IMR-90 (cell line): ENCODE results near the gene RFT1. TPM values are rescaled to one million over a fixed set of nuclear protein-coding genes. Genes with fewer than 3 reads are reported as not detected.

Source experiments
- ATAC-seq: fragments of 200-7000 bp; cut with Tn5 transposase; 2 replicates; pipeline ENCODE4 v1.9.1; 2020; ENCODE audit warnings: low read depth, mild to moderate bottlenecking, moderate library complexity
- BruUV-seq: library from RNA; stranded (reverse); fragments of 400-500 nt; replicated peaks from 2 replicates; lab custom pipeline; 2021; lab: Mats Ljungman, UMichigan
- CTCF ChIA-PET: fragments of 300-600 bp; formaldehyde crosslinking; extraction: SDS; loops from one replicate; lab custom pipeline; 2021; ENCODE audit warnings: antibody characterized with exemption; lab: Yijun Ruan, JAX
- POLR2A ChIA-PET: fragments of 300-600 bp; sonication (Branson Sonifier 250); formaldehyde crosslinking; loops from one replicate; lab custom pipeline; 2022; ENCODE audit warnings: antibody characterized with exemption; ENCODE audit not compliant: unreplicated experiment; lab: Charles Lee
- DNase-seq: peaks from one replicate; pipeline ENCODE4 v3.0.0; 2013
- H2AFZ ChIP-seq: replicated peaks from 2 replicates; pipeline ENCODE3; 2013; ENCODE audit warnings: low read length, mild to moderate bottlenecking; ENCODE audit not compliant: poor library complexity
- H2AK5ac ChIP-seq: 2 replicates; pipeline ENCODE4 v1.6.1; 2013; ENCODE audit warnings: low read depth, low read length, inconsistent platforms
- H2AK9ac ChIP-seq: replicated peaks from 2 replicates; pipeline ENCODE3; 2013; ENCODE audit warnings: mild to moderate bottlenecking, low read depth, low read length, moderate library complexity; ENCODE audit not compliant: poor library complexity
- H2BK120ac ChIP-seq: 2 replicates; pipeline ENCODE4 v1.6.1; 2013; ENCODE audit warnings: low read depth, low read length, inconsistent platforms
- H2BK15ac ChIP-seq: 3 replicates; pipeline ENCODE4 v1.6.1; 2013; ENCODE audit warnings: low read depth, low read length, inconsistent platforms
- H2BK20ac ChIP-seq: 2 replicates; pipeline ENCODE4 v1.6.1; 2013; ENCODE audit warnings: low read depth, mild to moderate bottlenecking, inconsistent platforms, low read length, moderate library complexity
- H2BK5ac ChIP-seq: 2 replicates; pipeline ENCODE4 v1.6.1; 2013; ENCODE audit warnings: mild to moderate bottlenecking, low read depth, low read length, inconsistent platforms; ENCODE audit not compliant: poor library complexity, severe bottlenecking
- H3K14ac ChIP-seq: replicated peaks from 2 replicates; pipeline ENCODE4 v1.6.1; 2013; ENCODE audit warnings: low read depth, low read length, inconsistent platforms
- H3K18ac ChIP-seq: 2 replicates; pipeline ENCODE4 v1.6.1; 2013; ENCODE audit warnings: low read depth, low read length, control low read depth
- H3K23ac ChIP-seq: 2 replicates; pipeline ENCODE4 v1.6.1; 2013; ENCODE audit warnings: low read depth, low read length, inconsistent platforms
- H3K27ac ChIP-seq: 2 replicates; pipeline ENCODE4 v1.5.1; 2013; ENCODE audit warnings: mild to moderate bottlenecking, control low read depth, low read length; ENCODE audit not compliant: insufficient read depth
- H3K27me3 ChIP-seq: 2 replicates; pipeline ENCODE4 v1.6.1; 2013; ENCODE audit warnings: low read length; ENCODE audit not compliant: control insufficient read depth, insufficient read depth
- H3K36me3 ChIP-seq: 2 replicates; pipeline ENCODE4 v1.6.1; 2013; ENCODE audit warnings: low read length, mixed read lengths; ENCODE audit not compliant: control insufficient read depth, insufficient read depth
- H3K4ac ChIP-seq: 2 replicates; pipeline ENCODE4 v1.6.1; 2013; ENCODE audit warnings: low read depth, low read length, inconsistent platforms
- H3K4me1 ChIP-seq: 2 replicates; pipeline ENCODE4 v1.6.1; 2013; ENCODE audit warnings: low read length, mixed read lengths; ENCODE audit not compliant: control insufficient read depth, insufficient read depth
- H3K4me2 ChIP-seq: 2 replicates; pipeline ENCODE4 v1.6.1; 2013; ENCODE audit warnings: low read depth, mild to moderate bottlenecking, control low read depth, low read length, moderate library complexity
- H3K4me3 ChIP-seq: 2 replicates; pipeline ENCODE4 v1.5.1; 2013; ENCODE audit warnings: low read depth, mild to moderate bottlenecking, control low read depth, low read length, moderate library complexity; ENCODE audit not compliant: insufficient read depth
- H3K56ac ChIP-seq: 2 replicates; pipeline ENCODE4 v1.6.1; 2013; ENCODE audit warnings: low read length, inconsistent platforms; ENCODE audit not compliant: insufficient read depth; ENCODE audit errors: extremely low read depth
- H3K79me1 ChIP-seq, 2 experiments: 2 replicates each; pipeline ENCODE4 v1.6.1; 2013; ENCODE audit warnings: low read length in 2 of 2, inconsistent platforms in 1 of 2, low read depth in 1 of 2
- H3K9ac ChIP-seq: 2 replicates; pipeline ENCODE4 v1.6.1; 2013; ENCODE audit warnings: low read depth, low read length, control low read depth
- H3K9me1 ChIP-seq: 2 replicates; pipeline ENCODE4 v1.6.1; 2013; ENCODE audit warnings: low read length, inconsistent platforms; ENCODE audit not compliant: insufficient read depth
- H3K9me3 ChIP-seq: 2 replicates; pipeline ENCODE4 v1.6.1; 2013; ENCODE audit warnings: low read length; ENCODE audit not compliant: control insufficient read depth, insufficient read depth
- H4K20me1 ChIP-seq: 2 replicates; pipeline ENCODE4 v1.6.1; 2013; ENCODE audit warnings: low read length, inconsistent platforms; ENCODE audit not compliant: insufficient read depth
- H4K5ac ChIP-seq: 2 replicates; pipeline ENCODE4 v1.6.1; 2013; ENCODE audit warnings: mild to moderate bottlenecking, low read depth, low read length, control low read depth
- H4K8ac ChIP-seq, 2 experiments: 2 replicates each; pipeline ENCODE4 v1.6.1; 2013; ENCODE audit warnings: low read depth in 2 of 2, low read length in 2 of 2, control low read depth in 1 of 2, inconsistent platforms in 1 of 2
- H4K91ac ChIP-seq: 2 replicates; pipeline ENCODE4 v1.6.1; 2013; ENCODE audit warnings: low read depth, low read length, inconsistent platforms; ENCODE audit not compliant: insufficient read depth
- CHD1 ChIP-seq: IDR thresholded peaks from 2 replicates; pipeline ENCODE4 v1.6.1; 2012; ENCODE audit warnings: low read depth, low read length, improper control_type of control experiment
- CTCF ChIP-seq: conservative IDR thresholded peaks from 2 replicates; pipeline ENCODE4 v1.5.1; 2012; ENCODE audit warnings: mild to moderate bottlenecking, low read depth, low read length, improper control_type of control experiment
- FOS ChIP-seq: fragments of 150-350 bp; IDR thresholded peaks from 2 replicates; pipeline ENCODE4 v1.6.1; 2016; ENCODE audit warnings: low read depth, low read length
- MAZ ChIP-seq: IDR thresholded peaks from 2 replicates; pipeline ENCODE4 v1.6.1; 2012; ENCODE audit warnings: low read depth, mild to moderate bottlenecking, low read length, improper control_type of control experiment, moderate library complexity, borderline replicate concordance
- MXI1 ChIP-seq: IDR thresholded peaks from 2 replicates; pipeline ENCODE4 v1.6.1; 2012; ENCODE audit warnings: low read depth, mild to moderate bottlenecking, low read length, moderate library complexity, borderline replicate concordance
- NFE2L2 ChIP-seq: fragments of 150-350 bp; IDR thresholded peaks from 2 replicates; pipeline ENCODE4 v1.6.1; 2016; ENCODE audit warnings: low read depth, mild to moderate bottlenecking, low read length
- POLR2A ChIP-seq: IDR thresholded peaks from 2 replicates; pipeline ENCODE4 v1.6.1; 2012; ENCODE audit warnings: mild to moderate bottlenecking, low read depth, low read length
- RCOR1 ChIP-seq: IDR thresholded peaks from 2 replicates; pipeline ENCODE4 v1.6.1; 2012; ENCODE audit warnings: mild to moderate bottlenecking, low read length, improper control_type of control experiment; ENCODE audit not compliant: insufficient replicate concordance
- SMC3 ChIP-seq: fragments of 150-350 bp; IDR thresholded peaks from 2 replicates; pipeline ENCODE4 v1.6.1; 2016; ENCODE audit warnings: low read depth, mild to moderate bottlenecking, antibody characterized with exemption, low read length, moderate library complexity
- USF2 ChIP-seq: fragments of 150-350 bp; IDR thresholded peaks from 2 replicates; pipeline ENCODE4 v1.6.1; 2017; ENCODE audit warnings: mild to moderate bottlenecking, antibody characterized with exemption, low read length, low read depth
- WGBS, 2 experiments: methylation state at CpG; one replicate each; pipeline versions ENCODE4 v1.1.5 to v1.1.7; 2013; ENCODE audit warnings: missing lambda C conversion rate in 2 of 2; ENCODE audit not compliant: insufficient read length in 1 of 2; ENCODE audit errors: extremely low coverage in 2 of 2; 5-methylcytosine and 5-hydroxymethylcytosine counted together
- dilution Hi-C: fragments of 300-500 bp; cut with HindIII; formaldehyde crosslinking; loops from one replicate; pipeline ENCODE4 v1.14.3; 2018; ENCODE audit warnings: low sequenced_read_pairs; ENCODE audit not compliant: unreplicated experiment
- in situ Hi-C: fragments of 300-500 bp; cut with MboI; formaldehyde crosslinking; loops from 3 replicates; pipeline ENCODE4 v1.14.3; 2019; ENCODE audit warnings: low sequenced_read_pairs, inconsistent platforms, mixed read lengths
- intact Hi-C: fragments of 100-400 bp; cut with micrococcal nuclease; formaldehyde crosslinking; loops from 2 replicates; pipeline ENCODE4 v1.10.0; 2022
- polyA plus RNA-seq, 3 experiments: library from polyadenylated mRNA; depleted of rRNA; stranded (reverse); fragments of >200 nt; gene quantifications; 2 replicates each; pipeline ENCODE4 v1.2.3, GENCODE V29; 2012; ENCODE audit warnings: low replicate concordance in 1 of 3
- total RNA-seq: library from RNA; depleted of rRNA; stranded (reverse); fragments of >200 nt; gene quantifications from 2 replicates; pipeline ENCODE4 v1.2.3, GENCODE V29; 2012

Gene RFT1
- total and polyA plus RNA-seq, 2 of the 4 experiments (the other 2 are of a cell fraction): 14.5 to 23.5 TPM

- no peak for TF ChIP-seq MXI1
Measured at GRCh38 chr3:53103397-53104296, 26.6 kb downstream of the RFT1 start (continued).

GRCh38 chr3:53102601-53103147 is 27.6 kb downstream of the RFT1 start:
- no peak overlapping the region for H3K4ac ChIP-seq
- no peaks in the 10 kb centered on the region for H3K9me1 ChIP-seq
- H2BK120ac ChIP-seq: no peak overlapping the region
- no peak overlapping the region for H2AK9ac ChIP-seq
- 100% methylated on average over 1 of the region's 6 CpGs; no CpG with 5 or more reads in 1 of the 2 experiments for WGBS, 2 experiments
- TF ChIP-seq CTCF (no peak), SMC3 (no peak), CHD1 (no peak), NFE2L2 (no peak), RCOR1 (no peak), MAZ (no peak), FOS (no peak), POLR2A (no peak), MXI1 (no peak), USF2 (no peak)
- H4K5ac ChIP-seq: no peak overlapping the region
- H3K9me3 ChIP-seq: no peaks in the 10 kb centered on the region
- BruUV-seq: no TSS peak
- H2BK15ac ChIP-seq: no peak overlapping the region
- no peaks in the 10 kb centered on the region for H3K4me1 ChIP-seq
- peaks cover 35% of the 10 kb centered on the region for H3K36me3 ChIP-seq
- H2AFZ ChIP-seq: no peak overlapping the region
- no peak overlapping the region for H3K4me2 ChIP-seq
- H3K27ac ChIP-seq: no peak overlapping the region
- no peak overlapping the region for H3K9ac ChIP-seq
- H3K23ac ChIP-seq: no peak overlapping the region
- no peak for DNase-seq
- no peaks in the 10 kb centered on the region for H3K79me1 ChIP-seq
- no peaks in the 10 kb centered on the region for H3K27me3 ChIP-seq
- intact Hi-C loops (no loop called here), dilution Hi-C loops (no loop called here), in situ Hi-C loops (loop anchor here (25.0 kb wide), 1 partner anchor 610 kb away; no protein-coding TSS in a partner anchor)
- no peak for ATAC-seq
- H3K4me3 ChIP-seq: no peak overlapping the region
- no peak overlapping the region for H2AK5ac ChIP-seq
- H2BK5ac ChIP-seq: no peak overlapping the region
- H4K20me1 ChIP-seq: no peaks in the 10 kb centered on the region
- H4K8ac ChIP-seq: no peak overlapping the region
- ChIA-PET CTCF (no interaction called here), POLR2A (no interaction called here)
- H3K18ac ChIP-seq: no peak overlapping the region
- H2BK20ac ChIP-seq: no peak overlapping the region
- H3K14ac ChIP-seq: no peak overlapping the region
- H3K56ac ChIP-seq: no peak overlapping the region
- H4K91ac ChIP-seq: no peak overlapping the region
